Activated CD4-positive, alpha-beta T cell treated with anti-CD3 and anti-CD28 coated beads, Interleukin-10, Interleukin-2, amounts not matched to agents 100 ng/mL and 50 ng/mL, durations not matched to agents 16 hours and 8 hours (primary cell): ENCODE results near the gene INVS.
"Not testable (repeated sequence)": the region's sequence is repeated elsewhere in the genome, so short reads cannot be mapped to it uniquely, and the experiment has no call there.

Experiments
- DNase-seq: peaks from one replicate; pipeline ENCODE4 v3.0.0-alpha.2; 2020

INVS gene

DNA sequence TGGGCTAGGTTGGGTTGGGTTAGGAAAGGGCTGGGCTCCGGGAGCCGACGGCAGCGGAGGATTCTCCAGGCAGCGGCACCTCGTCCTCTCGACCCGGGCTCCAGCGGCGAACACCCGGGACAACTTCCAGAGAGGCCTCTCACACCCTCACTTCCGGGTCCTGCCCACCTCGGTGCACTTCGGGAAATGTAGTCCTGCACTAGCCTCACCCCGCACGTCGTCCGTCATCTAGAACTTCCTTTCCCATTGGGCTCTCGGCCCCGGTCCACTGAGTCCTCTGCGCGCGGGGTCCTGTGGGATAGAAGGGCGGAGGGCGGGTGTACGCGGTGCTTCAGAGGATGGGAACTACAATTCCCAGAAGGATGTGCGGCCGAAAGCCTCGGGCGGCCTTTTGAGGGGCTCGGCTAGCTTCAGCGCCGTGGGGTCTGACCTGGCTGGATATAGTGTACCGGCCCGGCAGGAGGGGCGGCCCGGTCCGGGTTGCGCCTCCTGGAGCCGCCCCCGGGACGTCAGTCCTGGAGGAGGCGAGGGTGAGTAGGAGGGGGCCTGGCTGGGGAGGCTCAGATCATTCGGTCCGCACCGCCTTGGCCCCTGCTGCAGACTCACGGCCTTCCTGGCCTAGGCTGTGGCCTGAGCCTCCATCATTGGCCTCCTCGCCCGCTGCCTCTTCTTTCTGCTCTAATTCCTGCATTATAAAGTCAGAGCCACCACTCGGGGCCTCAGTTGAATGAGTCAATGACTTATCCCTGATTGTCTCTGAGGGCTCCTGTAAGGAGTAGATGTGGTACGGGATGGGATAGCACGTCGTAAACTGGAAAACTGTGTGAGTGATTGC is at the start of gene INVS, which contains the start of gene ERP44:
INVS (plus strand) TSS at position 357 of the 835 bp plus-strand sequence. CDS start 5,279 bp downstream, outside the sequence.
ERP44 (minus strand) TSS at position 114 of the 835 bp plus-strand sequence. CDS start 160 bp downstream, outside the sequence.
- peak; percentile 99 for DNase-seq

DNA sequence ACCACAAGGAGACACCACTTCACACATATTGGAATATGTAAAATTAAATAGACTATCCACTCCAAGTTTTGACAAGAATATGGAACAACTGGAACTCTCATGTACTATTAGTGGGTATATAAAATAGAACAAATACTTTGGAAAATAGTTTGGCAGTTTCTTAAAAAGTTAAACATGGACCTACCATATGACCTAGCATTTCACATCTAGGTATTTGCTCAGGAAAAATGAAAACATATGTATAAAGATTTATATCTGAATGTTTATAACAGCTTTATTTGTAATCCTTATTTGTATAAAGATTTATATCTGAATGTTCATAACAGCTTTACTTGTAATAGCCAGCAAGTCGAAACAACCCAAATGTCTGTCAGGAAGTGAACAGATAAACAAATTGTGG is 49.5 kb upstream of the INVS start:
- DNase-seq, result no peak

- no peak for DNase-seq
Measured at GRCh38 chr9:100052375-100052774, 46.7 kb upstream of the INVS start.

- no peak for DNase-seq
Measured at GRCh38 chr9:100056561-100056960, 42.5 kb upstream of the INVS start.

DNA sequence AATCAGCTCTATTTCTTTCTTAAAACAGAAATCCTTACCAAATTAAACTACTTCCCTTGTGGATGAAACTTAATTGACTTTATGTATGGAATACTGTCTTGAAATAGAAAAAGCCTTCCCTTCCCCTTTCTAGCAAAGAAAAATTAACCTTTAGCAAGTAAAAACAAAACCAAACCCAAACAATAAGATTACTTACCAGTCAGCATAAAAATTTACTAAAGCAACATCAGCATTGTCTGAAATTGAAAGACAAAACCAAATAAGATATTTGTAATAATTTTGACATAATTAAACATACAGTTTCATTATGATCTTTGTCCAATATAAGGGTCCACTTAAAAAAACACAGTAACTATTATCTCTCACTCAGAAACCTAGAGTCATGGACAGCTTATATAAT is 41.4 kb upstream of the INVS start:
- DNase-seq, result no peak

- no peak for DNase-seq
Measured at GRCh38 chr9:100058699-100059579, 40.1 kb upstream of the INVS start.

DNA sequence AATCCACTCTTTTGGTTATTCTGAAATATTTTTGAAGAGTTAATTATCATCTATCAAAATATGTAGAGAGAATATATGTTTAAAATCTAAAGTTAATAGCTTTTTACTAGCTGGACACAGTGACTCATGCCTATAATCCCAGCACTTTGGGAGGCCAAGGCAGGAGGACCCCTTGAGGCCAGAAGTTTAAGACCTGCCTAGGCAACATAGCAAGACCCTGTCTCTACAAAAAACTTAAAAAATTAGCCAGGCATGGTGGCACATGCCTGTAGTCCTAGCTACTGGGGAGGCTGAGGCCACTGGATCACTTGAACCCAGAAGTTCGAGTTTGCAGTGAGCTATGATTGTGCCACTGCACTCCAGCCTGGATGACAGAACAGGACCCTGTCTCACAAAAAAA is 36.4 kb upstream of the INVS start:
- not testable (repeated sequence) for DNase-seq

- no peak for DNase-seq
Measured at GRCh38 chr9:100063185-100063584, 35.9 kb upstream of the INVS start.

DNA sequence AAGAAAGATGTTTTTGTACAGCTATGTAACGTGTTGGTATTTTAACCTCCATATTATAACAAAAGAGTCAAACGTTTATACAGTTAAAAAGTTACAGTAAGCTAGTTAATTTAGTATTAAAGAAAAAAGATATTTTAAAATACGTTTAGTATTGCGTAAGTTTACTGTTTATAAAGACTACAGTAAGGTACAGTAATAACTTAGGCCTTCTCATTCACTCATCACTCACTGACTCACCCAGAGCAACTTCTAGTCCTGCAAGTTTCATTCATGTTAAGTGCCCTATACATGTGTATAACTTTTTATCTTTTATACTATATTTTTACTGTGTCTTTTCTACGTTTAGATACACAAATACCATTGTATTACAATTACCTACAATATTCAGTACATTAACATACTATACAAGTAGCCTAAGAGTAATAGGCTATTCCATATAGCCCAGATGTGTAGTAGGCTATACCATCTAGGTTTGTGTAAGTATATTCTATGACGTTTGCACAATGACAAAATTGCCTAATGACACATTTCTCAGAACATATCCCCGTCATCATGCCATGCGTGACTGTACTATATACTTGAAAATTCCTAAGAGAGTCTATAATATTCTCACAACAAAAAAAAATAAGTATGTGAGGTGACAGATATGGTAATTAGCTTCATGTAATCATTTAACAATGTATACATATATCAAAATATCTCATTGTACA is 34.0 kb upstream of the INVS start:
- no peak for DNase-seq

GRCh38 chr9:100066539-100066938 is 32.5 kb upstream of the INVS start:
- DNase-seq, result no peak

DNA sequence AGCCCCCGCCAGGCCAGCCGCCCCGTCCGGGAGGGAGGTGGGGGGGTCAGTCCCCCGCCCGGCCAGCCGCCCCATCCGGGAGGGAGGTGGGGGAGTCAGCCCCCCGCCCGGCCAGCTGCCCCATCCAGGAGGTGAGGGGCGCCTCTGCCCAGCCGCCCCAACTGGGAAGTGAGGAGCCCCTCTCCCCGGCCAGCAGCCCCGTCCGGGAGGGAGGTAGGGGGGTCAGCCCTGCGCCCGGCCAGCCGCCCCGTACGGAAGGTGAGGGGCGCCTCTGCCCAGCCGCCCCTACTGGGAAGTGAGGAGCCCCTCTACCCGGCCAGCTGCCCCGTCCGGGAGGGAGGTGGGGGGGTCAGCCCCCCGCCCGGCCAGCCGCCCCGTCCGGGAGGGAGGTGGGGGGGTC is 31.1 kb upstream of the INVS start:
- DNase-seq, result not testable (repeated sequence)

DNA sequence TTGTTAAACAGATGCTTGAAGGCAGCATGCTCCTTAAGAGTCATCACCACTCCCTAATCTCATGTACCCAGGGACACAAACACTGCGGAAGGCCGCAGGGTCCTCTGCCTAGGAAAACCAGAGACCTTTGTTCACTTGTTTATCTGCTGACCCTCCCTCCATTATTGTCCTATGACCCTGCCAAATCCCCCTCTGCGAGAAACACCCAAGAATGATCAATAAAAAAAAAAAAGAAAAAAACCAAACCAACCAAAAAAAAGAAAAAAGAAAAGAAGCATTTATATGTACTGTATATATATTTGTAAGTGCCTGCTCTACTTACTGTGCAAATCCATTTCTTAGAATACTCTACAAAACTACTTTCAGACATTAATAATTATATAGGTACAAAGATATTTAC is 30.0 kb upstream of the INVS start:
- DNase-seq, result not testable (repeated sequence)

- no peak for DNase-seq
Measured at GRCh38 chr9:100070104-100071041, 28.7 kb upstream of the INVS start.

DNA sequence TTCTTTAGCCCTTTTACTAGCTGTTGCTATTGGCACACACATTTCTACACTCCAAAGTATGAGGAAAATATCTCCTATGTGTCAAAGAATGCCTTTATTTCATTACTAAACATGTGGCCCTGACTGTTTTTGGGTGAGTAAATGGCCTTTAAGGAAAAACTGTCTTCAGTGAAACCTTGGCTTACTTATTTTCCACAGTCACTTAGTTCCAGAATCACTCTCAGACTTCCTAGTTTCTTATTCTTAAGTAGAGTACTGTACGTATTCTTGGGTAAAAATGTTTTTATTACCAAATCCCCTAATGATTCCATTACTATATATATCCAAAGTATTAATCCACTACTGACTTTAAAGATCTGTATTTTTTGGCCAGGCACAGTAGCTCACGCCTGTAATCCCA is 27.8 kb upstream of the INVS start:
- no peak for DNase-seq

DNA sequence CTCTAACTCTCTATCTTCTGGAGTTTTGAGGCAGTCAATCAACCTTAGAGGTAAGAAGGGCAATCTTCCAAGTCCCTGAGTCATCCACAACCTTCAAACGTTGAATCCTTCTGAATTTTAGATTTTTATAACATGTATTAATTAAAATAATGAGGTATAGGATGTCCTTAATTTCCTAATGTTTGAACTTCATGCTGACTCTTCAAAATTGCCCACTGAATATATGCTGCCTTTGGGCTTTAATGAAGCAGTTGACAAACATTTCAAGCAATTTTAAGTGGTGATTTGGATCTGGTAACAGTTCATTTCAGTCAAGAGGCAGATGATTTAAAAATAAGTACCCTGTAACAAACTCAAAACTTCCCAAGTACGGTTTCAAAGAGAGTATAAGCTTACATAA is 26.2 kb upstream of the INVS start:
- no peak for DNase-seq

GRCh38 chr9:100074093-100074492 is 24.9 kb upstream of the INVS start:
- DNase-seq, result no peak

- DNase-seq, result no peak
Measured at GRCh38 chr9:100074989-100075388, 24.1 kb upstream of the INVS start.

GRCh38 chr9:100076256-100076655 is 22.8 kb upstream of the INVS start:
- DNase-seq, result not testable (repeated sequence)

GRCh38 chr9:100082782-100083181 is 16.3 kb upstream of the INVS start:
- no peak for DNase-seq

DNA sequence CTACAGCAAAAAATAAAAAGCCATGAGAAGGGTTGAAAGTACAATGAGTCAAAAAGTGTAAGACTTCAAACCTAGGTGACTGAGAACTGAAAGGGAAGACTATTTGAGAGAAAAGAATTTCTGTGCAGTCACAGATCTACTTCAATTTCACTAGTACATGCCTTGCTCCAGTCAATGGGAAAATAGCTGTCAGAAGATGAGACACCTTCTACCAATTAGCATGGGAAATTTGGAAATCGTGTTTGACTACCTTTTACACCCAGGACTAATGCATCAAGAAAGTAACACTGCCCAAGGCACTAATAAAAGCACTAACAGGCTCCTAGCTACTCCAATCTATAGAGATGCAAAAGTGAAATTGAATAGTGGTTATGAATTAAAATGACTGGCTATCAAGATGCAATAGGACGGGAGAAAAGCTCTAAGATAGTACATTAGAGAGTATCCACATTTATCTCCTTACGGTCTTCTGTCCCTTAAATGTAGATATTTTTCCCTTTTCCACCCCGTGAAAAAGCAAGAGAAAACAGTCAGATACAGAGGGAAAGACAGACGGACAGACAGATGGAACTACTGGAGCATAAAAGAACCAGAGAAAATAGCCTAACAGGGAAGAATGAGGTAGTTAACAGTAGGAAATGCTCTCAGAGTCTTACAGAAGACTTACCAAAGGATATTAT is 15.5 kb upstream of the INVS start:
- DNase-seq, result peak; percentile 55

DNA sequence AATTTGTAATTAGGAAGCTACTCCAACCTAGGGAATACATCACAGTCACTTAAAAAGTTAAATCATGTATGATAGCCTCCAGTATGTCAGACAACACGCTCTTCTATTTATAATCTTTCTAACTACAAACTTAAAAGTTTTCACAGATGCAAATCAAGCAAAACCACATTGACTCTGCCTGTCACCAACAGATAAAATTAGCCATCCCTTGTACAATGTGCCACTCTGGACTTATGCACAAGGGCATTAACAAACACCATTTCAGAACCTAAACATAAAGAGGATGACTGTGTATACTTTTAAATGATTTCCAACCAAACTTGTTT is 15.0 kb upstream of the INVS start:
- DNase-seq, result no peak
